LNCAP (cell line): ENCODE measurements around the gene SOSTDC1.

Source experiments
- CTCF ChIP-seq: fragments of 450-650 bp; IDR thresholded peaks from 2 replicates; pipeline ENCODE4 v1.5.1; 2017; ENCODE audit warnings: mild to moderate bottlenecking

Gene SOSTDC1

GRCh38 chr7:16422103-16422435 is 43.5 kb downstream of the SOSTDC1 start:
- TF ChIP-seq CTCF = no peak

DNA sequence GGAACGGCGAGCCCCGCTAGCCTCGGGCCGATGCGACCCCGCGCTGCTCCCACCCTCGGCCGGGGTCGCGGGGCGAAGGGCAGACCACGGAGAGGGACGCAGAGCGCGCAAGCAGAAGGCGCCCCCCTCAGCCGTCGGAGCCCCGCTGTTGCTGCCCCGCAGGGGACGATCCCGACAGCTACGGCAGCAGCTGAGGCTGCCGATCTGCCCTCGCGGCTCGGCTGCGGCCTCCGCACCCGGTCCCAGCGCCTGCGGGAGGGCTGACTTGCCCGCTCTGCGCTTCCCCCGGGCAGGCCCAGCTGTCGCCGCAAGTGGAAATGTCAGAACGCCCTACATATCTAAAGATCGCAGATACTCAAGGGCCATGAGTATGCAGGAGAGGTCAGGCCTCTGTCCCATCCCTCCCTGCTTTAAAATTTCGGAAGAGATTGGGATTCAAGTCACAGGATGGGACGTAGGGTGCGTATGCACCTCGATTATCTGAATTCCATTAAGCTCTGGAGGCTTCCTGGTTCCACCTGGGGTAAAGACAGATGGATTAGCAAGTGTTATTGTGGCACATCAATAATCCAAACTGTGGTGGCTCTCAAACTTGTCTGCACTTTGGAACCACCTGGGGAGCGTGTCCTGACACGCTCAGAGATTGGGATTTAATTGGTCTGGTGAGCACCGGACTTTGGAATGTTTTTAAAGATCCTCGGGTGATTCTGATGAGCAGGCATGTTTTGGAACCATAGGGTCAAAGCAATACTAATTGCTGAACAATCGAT is 44.0 kb downstream of the SOSTDC1 start, which contains the start of gene CRPPA:
Gene CRPPA, minus strand, starts transcription at position 206 of the 770 bp plus-strand sequence. CDS start 216 bp downstream, outside the sequence.
- no peak for TF ChIP-seq CTCF

GRCh38 chr7:16420649-16421332 is 44.7 kb downstream of the SOSTDC1 start:
- TF ChIP-seq CTCF = no peak

DNA sequence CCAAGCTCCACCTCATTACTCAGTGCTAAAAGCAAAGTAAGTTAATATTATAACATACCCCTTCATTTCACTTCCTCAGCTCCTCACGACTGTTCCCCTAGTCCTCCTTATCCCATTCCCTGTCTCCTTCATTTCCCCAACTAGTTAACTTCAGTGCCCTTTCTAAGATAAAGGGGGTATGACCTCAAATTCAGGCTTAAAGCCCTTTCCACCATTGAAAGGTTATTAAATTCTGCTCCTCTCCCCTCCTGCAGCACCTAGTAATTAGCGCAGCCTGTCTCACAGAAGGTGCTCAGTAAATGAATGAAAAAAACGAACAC is 45.2 kb downstream of the SOSTDC1 start:
- TF ChIP-seq CTCF = no peak

DNA sequence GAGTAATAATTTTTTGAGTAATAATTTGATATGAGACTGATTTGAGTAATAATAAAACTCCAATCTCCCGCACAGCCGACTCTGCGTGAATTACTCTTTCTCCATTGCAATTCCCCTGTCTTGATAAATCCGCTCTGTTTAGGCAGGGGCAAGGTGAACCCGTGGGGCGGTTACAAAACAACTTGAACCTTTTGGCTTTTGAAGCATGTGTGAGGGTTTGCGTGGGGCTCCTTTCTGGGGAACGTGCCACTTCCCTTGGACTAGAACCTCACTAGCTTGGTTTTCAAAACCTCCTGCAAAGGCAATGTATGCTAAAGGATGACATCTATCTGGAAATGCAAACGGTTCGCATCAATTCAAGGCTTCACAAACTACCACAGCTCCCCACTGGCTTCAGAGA is 45.7 kb downstream of the SOSTDC1 start:
- TF ChIP-seq CTCF = no peak

- TF ChIP-seq CTCF = no peak
Measured at GRCh38 chr7:16419126-16419525, 46.4 kb downstream of the SOSTDC1 start.

- no peak for TF ChIP-seq CTCF
Measured at GRCh38 chr7:16417906-16418305, 47.6 kb downstream of the SOSTDC1 start.
